HepG2 (cell line): ENCODE measurements around the gene SGCB. TPM values are rescaled to one million over a fixed set of nuclear protein-coding genes. Genes with fewer than 3 reads are reported as not detected.

Source experiments
- ATAC-seq: fragments of 200-7000 bp; cut with Tn5 transposase; 3 replicates; pipeline ENCODE4 v1.9.1; 2020; ENCODE audit warnings: mild to moderate bottlenecking, moderate library complexity
- BruUV-seq: library from RNA; stranded (reverse); fragments of 400-500 nt; replicated peaks from 2 replicates; lab custom pipeline; 2021; lab: Mats Ljungman, UMichigan
- CTCF ChIA-PET: fragments of 300-600 bp; formaldehyde crosslinking; extraction: SDS; loops from one replicate; lab custom pipeline; 2021; ENCODE audit warnings: low total read pairs, inconsistent platforms, low intra/inter-chr PET ratio; lab: Yijun Ruan, JAX
- POLR2A ChIA-PET: fragments of 350-600 bp; sonication (Branson Sonifier 250); formaldehyde crosslinking; loops from one replicate; lab custom pipeline; 2020; ENCODE audit warnings: antibody characterized with exemption, inconsistent platforms; lab: Yijun Ruan, JAX
- DNase-seq: peaks from one replicate; pipeline ENCODE4 v3.0.0-alpha.2; 2015; ENCODE audit warnings: low spot score
- FAIRE-seq: peaks from 3 replicates; lab custom pipeline; 2011; peaks lifted over from hg19 to GRCh38; lab: Jason Lieb, UNC
- H2AFZ ChIP-seq: one replicate; pipeline ENCODE4 v1.6.1; 2011; ENCODE audit warnings: low read length, inconsistent platforms
- H3K27ac ChIP-seq: fragments of 300-600 bp; 3 replicates; pipeline ENCODE4 v1.8.0; 2011; ENCODE audit warnings: mixed run types, mild to moderate bottlenecking, mixed read lengths, low read length, inconsistent platforms; ENCODE audit not compliant: insufficient read depth; ENCODE audit errors: extremely low read length
- H3K27me3 ChIP-seq, 2 experiments: fragments of 200-600 bp in 1 of 2; 2 replicates in 1 of 2; 3 replicates in 1 of 2; pipeline versions ENCODE4 v1.6.0 to v1.8.0; 2011; ENCODE audit warnings: low read length in 2 of 2, mild to moderate bottlenecking in 2 of 2, moderate library complexity in 2 of 2, inconsistent platforms in 1 of 2; ENCODE audit not compliant: insufficient read depth in 2 of 2, control insufficient read depth in 1 of 2
- H3K36me3 ChIP-seq, 2 experiments: fragments of 200-600 bp in 1 of 2; replicated peaks in 1 of 2; 2 replicates in 1 of 2; 3 replicates in 1 of 2; pipeline versions ENCODE4 v1.5.1 to v1.8.0; 2011; ENCODE audit warnings: low read length in 2 of 2, inconsistent platforms in 1 of 2; ENCODE audit not compliant: insufficient read depth in 2 of 2, control insufficient read depth in 1 of 2
- H3K4me1 ChIP-seq: 2 replicates; pipeline ENCODE4 v1.5.1; 2012; ENCODE audit warnings: low read length, inconsistent platforms; ENCODE audit not compliant: insufficient read depth
- H3K4me2 ChIP-seq: 2 replicates; pipeline ENCODE4 v1.6.0; 2011; ENCODE audit warnings: low read depth, low read length, inconsistent platforms
- H3K4me3 ChIP-seq, 3 experiments: fragments of 200-600 bp in 1 of 3; sonication (generic), shearing (Covaris generic) in 1 of 3; replicated peaks in 1 of 3; 2 replicates each; pipeline ENCODE4 v1.5.1; 2011 to 2016; ENCODE audit warnings: low read length in 3 of 3, inconsistent platforms in 2 of 3, low read depth in 2 of 3, mild to moderate bottlenecking in 2 of 3, control low read depth in 1 of 3, mixed read lengths in 1 of 3; ENCODE audit not compliant: insufficient read depth in 1 of 3
- H3K79me2 ChIP-seq: one replicate; pipeline ENCODE4 v1.6.1; 2011; ENCODE audit warnings: low read length, inconsistent platforms; ENCODE audit not compliant: insufficient read depth
- H3K9ac ChIP-seq: 2 replicates; pipeline ENCODE4 v1.6.0; 2011; ENCODE audit warnings: mild to moderate bottlenecking, low read depth, low read length, inconsistent platforms; ENCODE audit not compliant: insufficient read depth
- H3K9me3 ChIP-seq: 2 replicates; pipeline ENCODE4 v1.5.1; 2012; ENCODE audit warnings: mild to moderate bottlenecking, low read length
- H4K20me1 ChIP-seq: 2 replicates; pipeline ENCODE4 v1.6.0; 2011; ENCODE audit warnings: inconsistent platforms, mild to moderate bottlenecking, low read length, moderate library complexity; ENCODE audit not compliant: insufficient read depth
- FOXK1 ChIP-seq: sonication (generic); formaldehyde crosslinking; IDR thresholded peaks from 2 replicates; pipeline ENCODE4 v1.4.0; 2020; ENCODE audit warnings: low read depth, missing genetic modification reagents, borderline replicate concordance
- ISL2 ChIP-seq: sonication (generic); formaldehyde crosslinking; IDR thresholded peaks from 2 replicates; pipeline ENCODE4 v1.5.0; 2020; ENCODE audit warnings: missing genetic modification reagents
- MIXL1 ChIP-seq: IDR thresholded peaks from 2 replicates; pipeline ENCODE4 v1.6.1; 2016
- RAD21 ChIP-seq: fragments of 450-650 bp; formaldehyde crosslinking; IDR thresholded peaks from 2 replicates; pipeline ENCODE4 v1.5.0; 2020; ENCODE audit warnings: mild to moderate bottlenecking
- SMC3 ChIP-seq: IDR thresholded peaks from 2 replicates; pipeline ENCODE4 v1.6.1; 2011; ENCODE audit warnings: low read length, improper control_type of control experiment
- SOX6 ChIP-seq, 2 experiments: fragments of 450-650 bp in 1 of 2; sonication (generic) in 1 of 2; formaldehyde crosslinking in 1 of 2; IDR thresholded peaks; 2 replicates each; pipeline versions ENCODE4 v1.4.0 to v1.6.1; 2017 to 2020; ENCODE audit warnings: antibody characterized with exemption in 1 of 2, mild to moderate bottlenecking in 1 of 2, missing genetic modification reagents in 1 of 2
- STAG1 ChIP-seq: sonication (generic); formaldehyde crosslinking; IDR thresholded peaks from 2 replicates; pipeline ENCODE4 v1.4.0; 2020; ENCODE audit warnings: missing genetic modification reagents
- ZNF136 ChIP-seq: sonication (generic); formaldehyde crosslinking; IDR thresholded peaks from 2 replicates; pipeline ENCODE4 v1.8.1; 2022; ENCODE audit warnings: low read depth, mild to moderate bottlenecking, moderate library complexity, missing genetic modification reagents
- ZNF143 ChIP-seq: sonication (generic); formaldehyde crosslinking; IDR thresholded peaks from 2 replicates; pipeline ENCODE4 v1.4.0; 2020; ENCODE audit warnings: missing genetic modification reagents
- ZNF44 ChIP-seq: sonication (generic); formaldehyde crosslinking; IDR thresholded peaks from 2 replicates; pipeline ENCODE4 v1.5.1; 2020; ENCODE audit warnings: mild to moderate bottlenecking, missing genetic modification reagents
- WGBS: methylation state at CpG from one replicate; pipeline ENCODE4 v1.1.6; 2017; ENCODE audit warnings: low lambda C conversion rate; 5-methylcytosine and 5-hydroxymethylcytosine counted together
- in situ Hi-C: cut with HindIII; loops from 2 replicates; pipeline ENCODE4 v1.10.0; 2017; ENCODE audit warnings: low pct_unique_long_range_greater_than_20kb; ENCODE audit not compliant: extremely low pct_ligation_motif_present
- intact Hi-C: fragments of 100-400 bp; cut with micrococcal nuclease; formaldehyde crosslinking; loops from one replicate; pipeline ENCODE4 v1.10.0; 2022; ENCODE audit not compliant: unreplicated experiment
- polyA plus RNA-seq, 8 experiments: library from polyadenylated mRNA; depleted of rRNA in 3 of 8; stranded (reverse) in 7 of 8; unstranded in 1 of 8; fragments of >200 nt; fragmentation: Illumina TruSeq in 4 of 8; extraction: Trizol in 4 of 8; gene quantifications; 2 replicates each; pipeline versions ENCODE4 v1.2.1 to v1.2.3, GENCODE V29; 2011 to 2016; ENCODE audit warnings: low read depth in 4 of 8, missing spikeins in 1 of 8, mixed read lengths in 1 of 8; ENCODE audit not compliant: insufficient read depth in 1 of 8
- total RNA-seq, 5 experiments: library from RNA; depleted of rRNA; stranded (reverse); fragments of >200 nt; fragmentation: Illumina TruSeq; extraction: Trizol; gene quantifications; 2 replicates each; pipeline ENCODE4 v1.2.3, GENCODE V29; 2016; ENCODE audit warnings: low read depth in 1 of 5
- TF ChIP-seq, protein P1 (sequence below): IDR thresholded peaks from 2 replicates; pipeline ENCODE4 v1.6.1; 2016; ENCODE audit warnings: missing biosample characterization, missing genetic modification reagents, low read depth
- TF ChIP-seq, protein P2 (sequence below): sonication (generic); formaldehyde crosslinking; IDR thresholded peaks from 2 replicates; pipeline ENCODE4 v1.5.0; 2020; ENCODE audit warnings: mild to moderate bottlenecking, missing genetic modification reagents, moderate library complexity
- TF ChIP-seq, protein P3 (sequence below): sonication (generic); formaldehyde crosslinking; IDR thresholded peaks from 2 replicates; pipeline ENCODE4 v1.5.0; 2020; ENCODE audit warnings: missing genetic modification reagents
- TF ChIP-seq, protein P4 (sequence below): sonication (generic); formaldehyde crosslinking; conservative IDR thresholded peaks from 2 replicates; pipeline ENCODE4 v1.8.0; 2022; ENCODE audit warnings: missing genetic modification reagents
- TF ChIP-seq, protein P5 (sequence below): sonication (generic); formaldehyde crosslinking; IDR thresholded peaks from 2 replicates; pipeline ENCODE4 v1.8.1; 2023; ENCODE audit warnings: mild to moderate bottlenecking, moderate library complexity, missing genetic modification reagents

The SGCB gene
- total and polyA plus RNA-seq, 2 of the 13 experiments (the other 11 are each of a cell fraction or from before 2014, with no cell fraction given), result 2.2 to 4.8 TPM

DNA sequence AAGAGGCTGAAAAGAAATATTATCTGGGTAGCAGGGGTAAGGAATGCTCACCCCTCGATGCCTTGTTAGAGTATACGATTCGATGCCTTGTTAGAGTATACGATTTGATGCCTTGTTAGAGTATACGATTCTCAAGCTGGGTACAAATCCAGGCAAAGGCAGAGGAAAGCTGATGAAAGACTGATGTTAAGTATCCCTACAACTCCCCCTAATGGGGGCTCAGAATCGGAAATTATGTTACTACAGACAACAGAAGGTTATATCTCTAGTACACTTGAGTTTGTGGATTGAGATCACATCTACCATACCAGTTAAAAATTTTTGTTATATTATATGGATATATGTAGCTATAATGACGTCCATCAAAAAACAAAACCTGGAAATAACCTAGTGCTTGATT is 22.7 kb downstream of the SGCB start:
- intact Hi-C loops, result loop anchor here (1.0 kb wide), 3 partner anchors 119 to 184 kb away; no protein-coding TSS in a partner anchor
- Histone ChIP-seq H2AFZ (peak overlapping the region; percentile 49), H3K4me3 (no peak overlapping the region), H3K27me3 (no peaks in the 10 kb centered on the region), H3K27ac (no peak overlapping the region), H3K79me2 (no peaks in the 10 kb centered on the region), H3K9ac (no peak overlapping the region), H3K36me3 (no peaks in the 10 kb centered on the region), H3K4me1 (peaks cover 14% of the 10 kb centered on the region), H3K4me2 (peak overlapping the region; percentile 37), H4K20me1 (no peaks in the 10 kb centered on the region), H3K9me3 (no peaks in the 10 kb centered on the region)
- BruUV-seq, result no TSS peak
- DNase-seq (peak; percentile 58), ATAC-seq (peak; percentile 88), FAIRE-seq (peak; percentile 68)
- TF ChIP-seq SMC3 (peak; percentile 50; the same call in 1 of the 2 replicates), ISL2 (CRISPR knock-in tag) (no peak), SOX6 (IDR thresholded peaks at IDR 0.05) (no peak), SOX6 (CRISPR knock-in tag; IDR thresholded peaks at IDR 0.05) (no peak), FOXK1 (no peak), RAD21 (CRISPR knock-in tag) (peak; percentile 33; the same call in 1 of the 2 replicates), ZNF136 (CRISPR knock-in tag) (no peak), ZNF143 (CRISPR knock-in tag) (no peak), MIXL1 (CRISPR knock-in tag) (peak; percentile 51; the same call in 1 of the 2 replicates), ZNF44 (CRISPR knock-in tag) (no peak), STAG1 (peak; percentile 80)
- TF ChIP-seq, protein P1, sequence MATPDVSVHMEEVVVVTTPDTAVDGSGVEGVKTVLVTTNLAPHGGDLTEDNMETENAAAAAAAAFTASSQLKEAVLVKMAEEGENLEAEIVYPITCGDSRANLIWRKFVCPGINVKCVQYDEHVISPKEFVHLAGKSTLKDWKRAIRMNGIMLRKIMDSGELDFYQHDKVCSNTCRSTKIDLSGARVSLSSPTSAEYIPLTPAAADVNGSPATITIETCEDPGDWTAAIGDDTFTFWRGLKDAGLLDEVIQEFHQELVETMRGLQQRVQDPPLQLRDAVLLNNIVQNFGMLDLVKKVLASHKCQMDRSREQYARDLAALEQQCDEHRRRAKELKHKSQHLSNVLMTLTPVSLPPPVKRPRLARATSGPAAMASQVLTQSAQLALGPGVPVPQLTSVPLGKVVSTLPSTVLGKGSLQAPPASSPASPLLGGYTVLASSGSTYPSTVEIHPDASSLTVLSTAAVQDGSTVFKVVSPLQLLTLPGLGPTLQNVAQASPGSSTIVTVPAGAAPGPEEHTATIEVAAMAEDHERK (CRISPR knock-in tag), result no peak
- TF ChIP-seq, protein P2, sequence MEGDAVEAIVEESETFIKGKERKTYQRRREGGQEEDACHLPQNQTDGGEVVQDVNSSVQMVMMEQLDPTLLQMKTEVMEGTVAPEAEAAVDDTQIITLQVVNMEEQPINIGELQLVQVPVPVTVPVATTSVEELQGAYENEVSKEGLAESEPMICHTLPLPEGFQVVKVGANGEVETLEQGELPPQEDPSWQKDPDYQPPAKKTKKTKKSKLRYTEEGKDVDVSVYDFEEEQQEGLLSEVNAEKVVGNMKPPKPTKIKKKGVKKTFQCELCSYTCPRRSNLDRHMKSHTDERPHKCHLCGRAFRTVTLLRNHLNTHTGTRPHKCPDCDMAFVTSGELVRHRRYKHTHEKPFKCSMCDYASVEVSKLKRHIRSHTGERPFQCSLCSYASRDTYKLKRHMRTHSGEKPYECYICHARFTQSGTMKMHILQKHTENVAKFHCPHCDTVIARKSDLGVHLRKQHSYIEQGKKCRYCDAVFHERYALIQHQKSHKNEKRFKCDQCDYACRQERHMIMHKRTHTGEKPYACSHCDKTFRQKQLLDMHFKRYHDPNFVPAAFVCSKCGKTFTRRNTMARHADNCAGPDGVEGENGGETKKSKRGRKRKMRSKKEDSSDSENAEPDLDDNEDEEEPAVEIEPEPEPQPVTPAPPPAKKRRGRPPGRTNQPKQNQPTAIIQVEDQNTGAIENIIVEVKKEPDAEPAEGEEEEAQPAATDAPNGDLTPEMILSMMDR (CRISPR knock-in tag), result peak; percentile 68
- TF ChIP-seq, protein P3, sequence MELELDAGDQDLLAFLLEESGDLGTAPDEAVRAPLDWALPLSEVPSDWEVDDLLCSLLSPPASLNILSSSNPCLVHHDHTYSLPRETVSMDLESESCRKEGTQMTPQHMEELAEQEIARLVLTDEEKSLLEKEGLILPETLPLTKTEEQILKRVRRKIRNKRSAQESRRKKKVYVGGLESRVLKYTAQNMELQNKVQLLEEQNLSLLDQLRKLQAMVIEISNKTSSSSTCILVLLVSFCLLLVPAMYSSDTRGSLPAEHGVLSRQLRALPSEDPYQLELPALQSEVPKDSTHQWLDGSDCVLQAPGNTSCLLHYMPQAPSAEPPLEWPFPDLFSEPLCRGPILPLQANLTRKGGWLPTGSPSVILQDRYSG, result no peak
- TF ChIP-seq, protein P4, sequence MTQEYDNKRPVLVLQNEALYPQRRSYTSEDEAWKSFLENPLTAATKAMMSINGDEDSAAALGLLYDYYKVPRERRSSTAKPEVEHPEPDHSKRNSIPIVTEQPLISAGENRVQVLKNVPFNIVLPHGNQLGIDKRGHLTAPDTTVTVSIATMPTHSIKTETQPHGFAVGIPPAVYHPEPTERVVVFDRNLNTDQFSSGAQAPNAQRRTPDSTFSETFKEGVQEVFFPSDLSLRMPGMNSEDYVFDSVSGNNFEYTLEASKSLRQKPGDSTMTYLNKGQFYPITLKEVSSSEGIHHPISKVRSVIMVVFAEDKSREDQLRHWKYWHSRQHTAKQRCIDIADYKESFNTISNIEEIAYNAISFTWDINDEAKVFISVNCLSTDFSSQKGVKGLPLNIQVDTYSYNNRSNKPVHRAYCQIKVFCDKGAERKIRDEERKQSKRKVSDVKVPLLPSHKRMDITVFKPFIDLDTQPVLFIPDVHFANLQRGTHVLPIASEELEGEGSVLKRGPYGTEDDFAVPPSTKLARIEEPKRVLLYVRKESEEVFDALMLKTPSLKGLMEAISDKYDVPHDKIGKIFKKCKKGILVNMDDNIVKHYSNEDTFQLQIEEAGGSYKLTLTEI (CRISPR knock-in tag), result no peak
- TF ChIP-seq, protein P5, sequence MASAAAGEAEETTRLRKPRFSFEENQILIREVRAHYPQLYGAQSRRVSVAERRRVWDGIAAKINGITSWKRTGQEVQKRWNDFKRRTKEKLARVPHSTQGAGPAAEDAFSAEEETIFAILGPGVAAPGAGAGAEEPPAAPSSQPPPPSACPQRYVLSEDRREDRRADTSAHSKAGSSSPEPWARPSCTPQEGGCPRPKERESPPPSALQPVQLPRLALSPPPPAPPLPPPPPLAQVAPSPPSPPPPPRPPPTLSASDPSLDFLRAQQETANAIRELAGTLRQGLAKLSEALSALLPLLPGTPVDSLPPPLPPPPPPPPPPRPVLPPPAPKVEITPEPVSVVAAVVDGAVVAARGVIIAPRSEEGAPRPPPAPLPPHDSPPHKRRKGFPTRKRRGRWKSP, result no peak
- POLR2A ChIA-PET, result no interaction called here
- 22% methylated on average over 7 of the region's 7 CpGs for WGBS
- CTCF ChIA-PET, result interaction anchor here (0.7 to 2.5 kb wide), 5 partner anchors 119 to 184 kb away, joined by 3 to 11 read pairs (median 3); no protein-coding TSS in a partner anchor
- in situ Hi-C loops, result no loop called here
